GM21381 (cell line): Measurements from ENCODE around the gene EXOC3.
"Not testable (repeated sequence)": the region's sequence is repeated elsewhere in the genome, so short reads cannot be mapped to it uniquely, and the experiment has no call there.

Source experiments
- ATAC-seq: cut with Tn5 transposase; IDR thresholded peaks from one replicate; pipeline ENCODE4 v1.9.1; 2021; ENCODE audit warnings: mild to moderate bottlenecking, moderate library complexity; ENCODE audit not compliant: unreplicated experiment

Gene EXOC3

GRCh38 chr5:484556-484955, 41.6 kb downstream of the EXOC3 start:
- ATAC-seq = no peak

GRCh38 chr5:485113-485945, 42.4 kb downstream of the EXOC3 start:
- ATAC-seq = no peak

- no peak for ATAC-seq
Observed at GRCh38 chr5:485946-486491, 43.0 kb downstream of the EXOC3 start.

- ATAC-seq = not testable (repeated sequence)
Observed at GRCh38 chr5:486597-486996, 43.6 kb downstream of the EXOC3 start.

GRCh38 chr5:488241-488640, 45.3 kb downstream of the EXOC3 start:
- no peak for ATAC-seq

- no peak for ATAC-seq
Observed at GRCh38 chr5:488744-489688, 46.0 kb downstream of the EXOC3 start.

GRCh38 chr5:489689-490080, 46.7 kb downstream of the EXOC3 start:
- ATAC-seq = no peak

- no peak for ATAC-seq
Observed at GRCh38 chr5:490116-491106, 47.4 kb downstream of the EXOC3 start.

- ATAC-seq = no peak
Observed at GRCh38 chr5:491119-491855, 48.3 kb downstream of the EXOC3 start.

GRCh38 chr5:491856-492155, 48.8 kb downstream of the EXOC3 start:
- no peak for ATAC-seq

GRCh38 chr5:492314-492893, 49.4 kb downstream of the EXOC3 start:
- no peak for ATAC-seq

GRCh38 chr5:493119-493701, 50.2 kb downstream of the EXOC3 start:
- no peak for ATAC-seq

- no peak for ATAC-seq
Observed at GRCh38 chr5:493758-494157, 50.8 kb downstream of the EXOC3 start.

GRCh38 chr5:494667-495255, 51.8 kb downstream of the EXOC3 start:
- no peak for ATAC-seq

- no peak for ATAC-seq
Observed at GRCh38 chr5:496028-496427, 53.1 kb downstream of the EXOC3 start.

GRCh38 chr5:497090-497700, 54.2 kb downstream of the EXOC3 start:
- no peak for ATAC-seq

- ATAC-seq = no peak
Observed at GRCh38 chr5:497871-498509, 55.0 kb downstream of the EXOC3 start.
